OCI-LY1 (cell line): ENCODE results near the gene TAS2R43.

ENCODE experiments used
- H2AFZ ChIP-seq: fragments of 200-600 bp; sonication (generic), shearing (Covaris generic); 2 replicates; pipeline ENCODE4 v1.6.0; 2014; ENCODE audit warnings: antibody characterized with exemption, mild to moderate bottlenecking, low read length
- H3F3A ChIP-seq: fragments of 200-600 bp; sonication (generic), shearing (Covaris generic); 2 replicates; pipeline ENCODE4 v1.6.0; 2014; ENCODE audit warnings: mild to moderate bottlenecking, antibody characterized with exemption, low read length, moderate library complexity; ENCODE audit not compliant: insufficient read depth
- H3K27ac ChIP-seq: fragments of 200-600 bp; sonication (generic); 2 replicates; pipeline ENCODE4 v1.5.1; 2014; ENCODE audit warnings: low read length, mixed run types, mild to moderate bottlenecking, low read depth; ENCODE audit not compliant: poor library complexity, severe bottlenecking
- H3K27me3 ChIP-seq: fragments of 200-600 bp; sonication (generic); 2 replicates; pipeline ENCODE4 v1.6.0; 2014; ENCODE audit warnings: antibody characterized with exemption, mild to moderate bottlenecking, low read length, moderate library complexity; ENCODE audit not compliant: insufficient read depth
- H3K36me3 ChIP-seq: fragments of 200-600 bp; sonication (generic); 2 replicates; pipeline ENCODE4 v1.6.1; 2014; ENCODE audit warnings: mild to moderate bottlenecking, antibody characterized with exemption, low read length, moderate library complexity, mixed read lengths; ENCODE audit not compliant: insufficient read depth
- H3K4me1 ChIP-seq: fragments of 200-600 bp; sonication (generic); 2 replicates; pipeline ENCODE4 v1.5.1; 2014; ENCODE audit warnings: mild to moderate bottlenecking, low read length, moderate library complexity; ENCODE audit not compliant: insufficient read depth, severe bottlenecking
- H3K4me2 ChIP-seq: fragments of 200-600 bp; sonication (generic), shearing (Covaris generic); 2 replicates; pipeline ENCODE4 v1.6.1; 2014; ENCODE audit warnings: low read length
- H3K4me3 ChIP-seq: fragments of 200-600 bp; sonication (generic); 2 replicates; pipeline ENCODE4 v1.5.1; 2014; ENCODE audit warnings: low read length, low read depth, mild to moderate bottlenecking, mixed read lengths; ENCODE audit not compliant: poor library complexity, severe bottlenecking
- H3K79me2 ChIP-seq: fragments of 200-600 bp; shearing (Covaris generic); 2 replicates; pipeline ENCODE4 v1.6.1; 2016; ENCODE audit warnings: mixed run types, low read length, mixed read lengths; ENCODE audit not compliant: insufficient read depth
- H3K9ac ChIP-seq: fragments of 200-600 bp; sonication (generic), shearing (Covaris generic); 2 replicates; pipeline ENCODE4 v1.6.1; 2014; ENCODE audit warnings: mild to moderate bottlenecking, low read length, mixed read lengths
- H3K9me2 ChIP-seq: fragments of 200-600 bp; sonication (generic), shearing (Covaris generic); 2 replicates; pipeline ENCODE4 v1.6.1; 2014; ENCODE audit warnings: low read depth, mild to moderate bottlenecking, low read length, mixed read lengths
- H3K9me3 ChIP-seq: fragments of 200-600 bp; shearing (Covaris generic); 2 replicates; pipeline ENCODE4 v1.6.1; 2014; ENCODE audit warnings: low read length, mixed read lengths
- H4K20me1 ChIP-seq: fragments of 200-600 bp; sonication (generic), shearing (Covaris generic); 2 replicates; pipeline ENCODE4 v1.6.0; 2016; ENCODE audit warnings: mild to moderate bottlenecking, low read length; ENCODE audit not compliant: insufficient read depth
- EZH2 ChIP-seq: fragments of 200-600 bp; sonication (generic), shearing (Covaris generic); IDR thresholded peaks from 2 replicates; pipeline ENCODE4 v1.8.0; 2017; ENCODE audit warnings: borderline replicate concordance, mixed run types, mild to moderate bottlenecking, antibody characterized with exemption, low read length, moderate library complexity, mixed read lengths
- TF ChIP-seq, protein P1 (sequence below): fragments of 200-600 bp; sonication (generic), shearing (Covaris generic); IDR thresholded peaks from 2 replicates; pipeline ENCODE4 v1.5.1; 2017; ENCODE audit warnings: mild to moderate bottlenecking, antibody characterized with exemption, low read length, moderate library complexity, mixed read lengths

TAS2R43 gene

DNA sequence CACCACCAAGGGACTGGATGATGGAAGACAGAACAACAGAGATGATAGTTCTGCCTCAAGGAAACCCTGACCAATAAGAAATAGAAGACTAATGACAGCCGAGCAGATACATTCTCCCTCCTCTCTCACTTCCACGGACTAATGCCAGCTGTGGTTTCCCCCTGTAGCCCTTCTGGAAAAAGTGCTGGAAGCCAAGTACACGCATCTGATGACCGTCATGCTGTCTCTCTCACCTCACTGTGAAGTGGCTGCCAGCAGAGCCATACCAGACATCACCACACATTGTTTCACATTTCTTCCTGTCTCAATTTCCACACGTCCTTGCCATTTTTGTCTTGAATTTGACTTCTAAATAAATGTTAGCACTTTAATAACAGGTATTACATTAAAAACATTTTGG lies 2.9 kb downstream of the TAS2R43 start:
- Histone ChIP-seq H3K4me3 (no peak overlapping the region), H4K20me1 (no peaks in the 10 kb centered on the region), H3K9me2 (no peaks in the 10 kb centered on the region), H3F3A (no peaks in the 10 kb centered on the region), H2AFZ (no peak overlapping the region), H3K9ac (no peak overlapping the region), H3K27ac (no peak overlapping the region), H3K27me3 (no peaks in the 10 kb centered on the region), H3K79me2 (no peaks in the 10 kb centered on the region), H3K4me2 (no peak overlapping the region), H3K36me3 (no peaks in the 10 kb centered on the region), H3K9me3 (no peaks in the 10 kb centered on the region), H3K4me1 (no peaks in the 10 kb centered on the region)
- TF ChIP-seq, protein P1, sequence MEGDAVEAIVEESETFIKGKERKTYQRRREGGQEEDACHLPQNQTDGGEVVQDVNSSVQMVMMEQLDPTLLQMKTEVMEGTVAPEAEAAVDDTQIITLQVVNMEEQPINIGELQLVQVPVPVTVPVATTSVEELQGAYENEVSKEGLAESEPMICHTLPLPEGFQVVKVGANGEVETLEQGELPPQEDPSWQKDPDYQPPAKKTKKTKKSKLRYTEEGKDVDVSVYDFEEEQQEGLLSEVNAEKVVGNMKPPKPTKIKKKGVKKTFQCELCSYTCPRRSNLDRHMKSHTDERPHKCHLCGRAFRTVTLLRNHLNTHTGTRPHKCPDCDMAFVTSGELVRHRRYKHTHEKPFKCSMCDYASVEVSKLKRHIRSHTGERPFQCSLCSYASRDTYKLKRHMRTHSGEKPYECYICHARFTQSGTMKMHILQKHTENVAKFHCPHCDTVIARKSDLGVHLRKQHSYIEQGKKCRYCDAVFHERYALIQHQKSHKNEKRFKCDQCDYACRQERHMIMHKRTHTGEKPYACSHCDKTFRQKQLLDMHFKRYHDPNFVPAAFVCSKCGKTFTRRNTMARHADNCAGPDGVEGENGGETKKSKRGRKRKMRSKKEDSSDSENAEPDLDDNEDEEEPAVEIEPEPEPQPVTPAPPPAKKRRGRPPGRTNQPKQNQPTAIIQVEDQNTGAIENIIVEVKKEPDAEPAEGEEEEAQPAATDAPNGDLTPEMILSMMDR, result no peak
- TF ChIP-seq EZH2, result no peak

DNA sequence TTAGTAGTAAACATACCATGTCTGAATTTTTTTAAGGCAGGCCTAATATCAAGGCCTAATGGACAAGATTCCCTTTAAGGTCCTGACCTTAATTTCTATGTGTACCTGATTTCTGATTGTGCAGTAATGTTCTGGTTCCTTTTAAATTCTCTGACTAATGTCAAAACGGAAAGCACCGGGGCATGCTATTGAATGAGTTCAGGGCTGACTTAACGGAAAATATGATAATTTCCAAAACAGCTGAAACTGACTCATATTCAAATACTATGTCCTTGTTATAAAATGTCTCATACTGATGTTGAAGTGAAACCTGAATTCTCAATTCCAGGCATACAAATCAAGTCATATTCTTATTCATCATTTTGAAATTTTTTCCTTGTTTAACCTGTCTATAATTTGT lies 6.7 kb downstream of the TAS2R43 start:
- no peaks in the 10 kb centered on the region for H3K36me3 ChIP-seq
- no peak overlapping the region for H3K27ac ChIP-seq
- no peaks in the 10 kb centered on the region for H3F3A ChIP-seq
- H3K9me3 ChIP-seq, result no peaks in the 10 kb centered on the region
- TF ChIP-seq EZH2, result no peak
- TF ChIP-seq, protein P1, result no peak
- H3K27me3 ChIP-seq, result no peaks in the 10 kb centered on the region
- no peaks in the 10 kb centered on the region for H3K9me2 ChIP-seq
- H3K79me2 ChIP-seq, result no peaks in the 10 kb centered on the region
- H3K4me2 ChIP-seq, result no peak overlapping the region
- no peak overlapping the region for H3K4me3 ChIP-seq
- no peaks in the 10 kb centered on the region for H3K4me1 ChIP-seq
- H3K9ac ChIP-seq, result no peak overlapping the region
- no peaks in the 10 kb centered on the region for H4K20me1 ChIP-seq
- no peak overlapping the region for H2AFZ ChIP-seq

DNA sequence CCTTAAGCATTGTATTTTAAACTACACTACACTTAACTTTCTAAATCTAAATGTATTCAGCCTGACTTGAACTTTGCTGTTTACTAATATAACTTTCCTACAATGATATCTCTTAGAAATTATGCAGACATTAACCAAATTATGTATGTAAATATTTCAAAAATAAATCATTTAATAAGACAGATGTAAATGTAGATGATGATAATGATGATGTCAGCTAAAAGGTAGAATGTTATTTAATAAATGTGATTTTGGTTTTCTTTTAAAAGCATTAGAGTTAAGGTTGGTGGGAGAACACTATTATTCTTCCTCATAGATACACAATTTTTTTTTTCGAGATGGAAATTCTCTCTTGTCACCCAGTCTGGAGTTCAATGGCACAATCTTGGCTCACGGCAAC lies 10.1 kb downstream of the TAS2R43 start:
- no peaks in the 10 kb centered on the region for H3K27me3 ChIP-seq

More for the DNA sequence above, 10.1 kb downstream of the TAS2R43 start:
- no peaks in the 10 kb centered on the region for H4K20me1 ChIP-seq
- no peaks in the 10 kb centered on the region for H3K4me1 ChIP-seq
- no peak overlapping the region for H3K4me2 ChIP-seq
- H2AFZ ChIP-seq, result no peak overlapping the region
- H3K27ac ChIP-seq, result no peak overlapping the region
- no peaks in the 10 kb centered on the region for H3K9me3 ChIP-seq
- no peaks in the 10 kb centered on the region for H3F3A ChIP-seq
- no peak overlapping the region for H3K9ac ChIP-seq
- no peak overlapping the region for H3K4me3 ChIP-seq
- H3K36me3 ChIP-seq, result no peaks in the 10 kb centered on the region
- H3K9me2 ChIP-seq, result no peaks in the 10 kb centered on the region
- TF ChIP-seq, protein P1, result no peak
- H3K79me2 ChIP-seq, result no peaks in the 10 kb centered on the region
